Peyer's patch (tissue), 4 donors: ENCODE results near the gene CTU1.

Source experiments
- POLR2A ChIP-seq, 2 donors: fragments of 450-650 bp; IDR thresholded peaks; one replicate each; pipeline ENCODE4 v1.5.1; 2017; ENCODE audit warnings: antibody characterized with exemption in 2 of 2, mild to moderate bottlenecking in 2 of 2, moderate library complexity in 2 of 2
- TF ChIP-seq, protein P1 (sequence below), 6 experiments: fragments of 450-650 bp in 4 of 6; fragments of 200-600 bp in 2 of 6; sonication (generic) in 1 of 6; IDR thresholded peaks; one replicate each; pipeline ENCODE4 v1.5.1; 2017 to 2019; ENCODE audit warnings: antibody characterized with exemption in 6 of 6, mild to moderate bottlenecking in 3 of 6, moderate library complexity in 1 of 6

GRCh38 chr19:51103926-51104341 lies 4.3 kb downstream of the CTU1 start:
- TF ChIP-seq, protein P1, sequence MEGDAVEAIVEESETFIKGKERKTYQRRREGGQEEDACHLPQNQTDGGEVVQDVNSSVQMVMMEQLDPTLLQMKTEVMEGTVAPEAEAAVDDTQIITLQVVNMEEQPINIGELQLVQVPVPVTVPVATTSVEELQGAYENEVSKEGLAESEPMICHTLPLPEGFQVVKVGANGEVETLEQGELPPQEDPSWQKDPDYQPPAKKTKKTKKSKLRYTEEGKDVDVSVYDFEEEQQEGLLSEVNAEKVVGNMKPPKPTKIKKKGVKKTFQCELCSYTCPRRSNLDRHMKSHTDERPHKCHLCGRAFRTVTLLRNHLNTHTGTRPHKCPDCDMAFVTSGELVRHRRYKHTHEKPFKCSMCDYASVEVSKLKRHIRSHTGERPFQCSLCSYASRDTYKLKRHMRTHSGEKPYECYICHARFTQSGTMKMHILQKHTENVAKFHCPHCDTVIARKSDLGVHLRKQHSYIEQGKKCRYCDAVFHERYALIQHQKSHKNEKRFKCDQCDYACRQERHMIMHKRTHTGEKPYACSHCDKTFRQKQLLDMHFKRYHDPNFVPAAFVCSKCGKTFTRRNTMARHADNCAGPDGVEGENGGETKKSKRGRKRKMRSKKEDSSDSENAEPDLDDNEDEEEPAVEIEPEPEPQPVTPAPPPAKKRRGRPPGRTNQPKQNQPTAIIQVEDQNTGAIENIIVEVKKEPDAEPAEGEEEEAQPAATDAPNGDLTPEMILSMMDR (IDR thresholded peaks at IDR 0.05), result no peak
- TF ChIP-seq POLR2A (IDR thresholded peaks at IDR 0.05), result no peak
